ENCODE measurements around the gene PARP2. TPM values are rescaled to one million over a fixed set of nuclear protein-coding genes. Genes with fewer than 3 reads are reported as not detected.

The PARP2 gene
- total and polyA plus RNA-seq, 2 donors (not counting 1 experiment from before 2014, with no cell fraction given), result 17.0 to 22.4 TPM

GRCh38 chr14:20377171-20377570 lies 33.7 kb downstream of the PARP2 start:
- no peaks in the 10 kb centered on the region for H3K4me1 ChIP-seq (ENCODE audit: control insufficient read depth in 2 of 2, insufficient read depth in 2 of 2, low read length in 2 of 2)
- no peak overlapping the region for H3K4me2 ChIP-seq (replicated peaks; ENCODE audit: low read depth, low read length, poor library complexity, severe bottlenecking)
- intact Hi-C loops (cut with micrococcal nuclease), result no loop called here
- TF ChIP-seq EZH2 (IDR thresholded peaks at IDR 0.05; ENCODE audit: borderline replicate concordance, insufficient read depth, low read depth, low read length, poor library complexity, severe bottlenecking), result no peak
- no peak for TF ChIP-seq CTCF (IDR thresholded peaks at IDR 0.05)
- H2AFZ ChIP-seq (ENCODE audit: insufficient read depth, low read depth, low read length, poor library complexity, severe bottlenecking), result no peak overlapping the region
- no peaks in the 10 kb centered on the region for H3K79me2 ChIP-seq (ENCODE audit: control insufficient read depth, insufficient read depth, low read length)
- H3K36me3 ChIP-seq (replicated peaks in 1 of 2; ENCODE audit: control extremely low read depth in 1 of 2, control insufficient read depth in 1 of 2, extremely low read depth in 1 of 2, insufficient read depth in 2 of 2, low read length in 1 of 2), result peaks cover 0 to 98% of the 10 kb centered on the region in 2 experiments
- POLR2A ChIA-PET, result no interaction called here
- no peaks in the 10 kb centered on the region for H3K9me3 ChIP-seq (ENCODE audit: control extremely low read depth in 1 of 3, control insufficient read depth in 2 of 3, insufficient read depth in 1 of 3, low read length in 2 of 3)
- DNase-seq (no peak), ATAC-seq (ENCODE audit: low read depth) (no peak)
- H4K20me1 ChIP-seq (ENCODE audit: control insufficient read depth, insufficient read depth, low read length, poor library complexity, severe bottlenecking), result no peaks in the 10 kb centered on the region
- WGBS (ENCODE audit: insufficient coverage), result no CpG with 5 or more reads among the region's 2 CpGs
- no peak overlapping the region for H3K4me3 ChIP-seq (ENCODE audit: control extremely low read depth in 1 of 5, extremely low read depth in 1 of 5, insufficient read depth in 1 of 5, low read depth in 2 of 5, low read length in 4 of 5)
- no peaks in the 10 kb centered on the region for H3K9me3 Mint-ChIP-seq (ENCODE audit: insufficient read depth)
- H3K27ac ChIP-seq (ENCODE audit: low read length in 2 of 2), result no peak overlapping the region
- no peak overlapping the region for H3K4me3 Mint-ChIP-seq
- H3K9ac ChIP-seq (ENCODE audit: low read length), result no peak overlapping the region
- H3K27me3 ChIP-seq (replicated peaks in 1 of 4; ENCODE audit: control extremely low read depth in 1 of 4, control insufficient read depth in 3 of 4, insufficient read depth in 4 of 4, low read length in 3 of 4), result no peaks in the 10 kb centered on the region
- H3K4me1 Mint-ChIP-seq, result no peaks in the 10 kb centered on the region
- H3K27me3 Mint-ChIP-seq, result no peaks in the 10 kb centered on the region
- H3K27ac Mint-ChIP-seq, result peak overlapping the region; percentile 56
- CTCF ChIA-PET, result no interaction called here

GRCh38 chr14:20379743-20380142 lies 36.3 kb downstream of the PARP2 start:
- ChIA-PET POLR2A (no interaction called here), CTCF (no interaction called here)
- no peak for ATAC-seq (ENCODE audit: low read depth)
- no peak overlapping the region for H3K27ac Mint-ChIP-seq
- Histone ChIP-seq H3K79me2 (ENCODE audit: control insufficient read depth, insufficient read depth, low read length) (peaks cover 4% of the 10 kb centered on the region), H4K20me1 (ENCODE audit: control insufficient read depth, insufficient read depth, low read length, poor library complexity, severe bottlenecking) (no peaks in the 10 kb centered on the region), H3K9ac (ENCODE audit: low read length) (no peak overlapping the region), H3K4me1 (ENCODE audit: control insufficient read depth in 2 of 2, insufficient read depth in 2 of 2, low read length in 2 of 2) (no peaks in the 10 kb centered on the region), H2AFZ (ENCODE audit: insufficient read depth, low read depth, low read length, poor library complexity, severe bottlenecking) (no peak overlapping the region), H3K27ac (ENCODE audit: low read length in 2 of 2) (no peak overlapping the region), H3K4me2 (replicated peaks; ENCODE audit: low read depth, low read length, poor library complexity, severe bottlenecking) (no peak overlapping the region), H3K36me3 (replicated peaks in 1 of 2; ENCODE audit: control extremely low read depth in 1 of 2, control insufficient read depth in 1 of 2, extremely low read depth in 1 of 2, insufficient read depth in 2 of 2, low read length in 1 of 2) (peaks cover 2 to 99% of the 10 kb centered on the region in 2 experiments), H3K27me3 (replicated peaks in 1 of 4; ENCODE audit: control extremely low read depth in 1 of 4, control insufficient read depth in 3 of 4, insufficient read depth in 4 of 4, low read length in 3 of 4) (no peaks in the 10 kb centered on the region), H3K9me3 (ENCODE audit: control extremely low read depth in 1 of 3, control insufficient read depth in 2 of 3, insufficient read depth in 1 of 3, low read length in 2 of 3) (no peaks in the 10 kb centered on the region), H3K4me3 (ENCODE audit: control extremely low read depth in 1 of 5, extremely low read depth in 1 of 5, insufficient read depth in 1 of 5, low read depth in 2 of 5, low read length in 4 of 5) (no peak overlapping the region)
- 75% methylated on average over 1 of the region's 1 CpG for WGBS (ENCODE audit: insufficient coverage)
- intact Hi-C loops (cut with micrococcal nuclease), result no loop called here
- no peaks in the 10 kb centered on the region for H3K9me3 Mint-ChIP-seq (ENCODE audit: insufficient read depth)
- H3K4me3 Mint-ChIP-seq, result no peak overlapping the region
- no peaks in the 10 kb centered on the region for H3K4me1 Mint-ChIP-seq
- no peak for DNase-seq
- no peak for TF ChIP-seq CTCF (IDR thresholded peaks at IDR 0.05)
- TF ChIP-seq EZH2 (IDR thresholded peaks at IDR 0.05; ENCODE audit: borderline replicate concordance, insufficient read depth, low read depth, low read length, poor library complexity, severe bottlenecking), result no peak
- no peaks in the 10 kb centered on the region for H3K27me3 Mint-ChIP-seq

Data from B cell (primary cell).